ENCODE data around the gene TCP11.
A peak's percentile ranks its signal among the peaks of the same experiment; 100 is the strongest.
"Not testable (repeated sequence)": the region's sequence is repeated elsewhere in the genome, so short reads cannot be mapped to it uniquely, and the experiment has no call there.

The TCP11 gene

GRCh38 chr6:35146453-35146852 lies 5.3 kb upstream of the TCP11 start:
- peak; percentile 50 for DNase-seq (ENCODE audit: low spot score)

DNA sequence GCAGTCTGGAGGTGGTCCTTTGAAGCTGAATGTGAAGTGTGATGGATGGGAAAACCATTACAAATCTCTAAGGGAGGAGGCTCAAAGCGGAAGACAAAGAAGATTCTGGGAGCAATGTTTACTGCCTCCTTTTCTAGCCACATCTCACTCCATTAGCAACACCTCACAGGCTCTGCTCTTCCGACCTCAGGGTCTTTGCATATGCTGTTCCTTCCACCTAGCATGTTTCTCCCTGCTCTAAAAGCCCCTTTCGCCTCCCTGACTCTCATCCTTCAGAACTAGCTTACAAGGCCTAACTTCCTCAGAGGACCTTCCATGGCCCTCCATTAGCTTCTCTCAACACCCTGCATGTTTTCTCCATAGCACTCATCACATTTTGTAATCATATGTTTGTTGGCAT lies 4.6 kb upstream of the TCP11 start:
- no peak for DNase-seq (ENCODE audit: low spot score)

- DNase-seq (ENCODE audit: low spot score): no peak
Measured at GRCh38 chr6:35142588-35143569, 1.7 kb upstream of the TCP11 start.

DNA sequence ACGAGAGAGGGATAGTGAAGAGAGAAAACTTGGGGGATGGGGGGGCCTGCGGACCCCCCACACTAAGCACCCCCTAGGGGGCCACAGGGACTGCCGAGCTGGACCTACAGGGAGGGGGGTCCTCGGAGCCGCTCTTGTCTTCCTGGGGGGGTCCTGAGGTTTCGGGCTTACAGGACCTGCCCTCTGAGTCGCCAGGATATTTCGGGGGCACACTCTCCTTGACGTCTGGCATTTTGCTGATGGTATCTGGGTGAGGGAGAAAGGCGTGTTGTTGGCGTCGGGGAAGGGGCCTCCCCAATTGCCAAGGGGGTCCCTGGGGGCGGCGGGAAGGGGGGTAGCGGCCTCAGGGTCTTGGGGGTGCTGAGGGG lies 516 bp downstream of the TCP11 start:
- no peak for DNase-seq (ENCODE audit: low spot score)

- DNase-seq (ENCODE audit: low spot score): peak; percentile 63
Measured at GRCh38 chr6:35139924-35140638, 1.1 kb downstream of the TCP11 start.

GRCh38 chr6:35139470-35139869 lies 1.7 kb downstream of the TCP11 start:
- no peak for DNase-seq (ENCODE audit: low spot score)

DNA sequence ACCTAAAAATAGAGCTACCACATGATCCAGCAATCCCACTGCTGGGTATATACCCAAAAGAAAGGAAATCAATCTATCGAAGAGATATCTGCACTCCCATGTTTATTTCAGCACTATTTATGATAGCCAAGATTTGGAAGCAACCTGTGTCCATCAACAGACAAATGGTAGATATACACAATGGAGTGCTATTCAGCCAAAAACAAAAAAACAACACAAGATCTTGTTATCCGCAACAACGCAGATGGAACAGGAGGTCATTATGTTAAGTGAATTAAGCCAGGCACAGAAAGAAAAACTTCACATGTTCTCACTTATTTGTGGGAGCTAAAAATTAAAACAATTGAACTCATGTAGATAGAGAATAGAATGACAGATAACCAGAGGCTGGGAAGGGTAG lies 2.9 kb downstream of the TCP11 start:
- DNase-seq (ENCODE audit: low spot score): not testable (repeated sequence)

- no peak for DNase-seq (ENCODE audit: low spot score)
Measured at GRCh38 chr6:35136185-35136584, 5.0 kb downstream of the TCP11 start.

DNA sequence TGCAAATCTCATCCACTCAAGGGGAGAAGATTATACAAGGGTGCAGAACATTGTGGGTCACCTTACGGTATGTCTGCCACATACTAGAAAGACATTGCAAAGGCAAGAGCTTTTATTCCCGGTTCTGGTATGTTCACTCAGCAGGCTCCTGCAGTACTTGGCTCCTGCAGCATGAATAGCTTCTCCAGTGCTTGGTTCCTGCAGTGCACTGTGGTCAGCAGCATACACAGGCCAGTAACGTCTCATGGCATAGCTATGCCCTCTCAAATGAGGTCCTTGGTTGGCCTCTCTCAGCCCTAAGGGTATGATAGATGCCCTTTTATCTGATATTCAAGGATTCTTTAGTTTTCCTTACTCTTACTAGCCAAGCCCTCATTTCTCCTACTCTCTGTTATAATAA lies 12.6 kb downstream of the TCP11 start:
- DNase-seq (ENCODE audit: low spot score): no peak

- DNase-seq (ENCODE audit: low spot score): no peak
Measured at GRCh38 chr6:35128042-35128441, 13.1 kb downstream of the TCP11 start.

DNA sequence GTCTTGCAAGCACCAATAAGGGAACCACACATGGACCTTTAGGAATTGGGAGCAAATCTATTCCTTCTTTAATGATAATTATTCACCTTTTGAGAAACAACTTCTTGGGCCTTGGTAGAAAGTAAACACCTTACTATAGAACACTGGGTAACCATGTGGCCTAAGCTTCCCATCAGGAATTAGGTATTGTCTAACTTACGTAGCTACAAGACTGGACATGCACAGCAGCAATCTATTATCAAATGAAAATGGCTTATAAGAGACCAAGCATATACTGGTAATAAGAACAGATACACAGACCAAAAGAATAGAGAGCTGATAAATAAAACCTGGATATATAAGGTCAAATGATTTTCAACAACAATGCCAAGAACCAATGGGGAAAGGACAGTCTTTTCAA lies 16.8 kb downstream of the TCP11 start:
- no peak for DNase-seq (ENCODE audit: low spot score)

GRCh38 chr6:35120746-35121145 lies 20.4 kb downstream of the TCP11 start:
- no peak for DNase-seq (ENCODE audit: low spot score)

GRCh38 chr6:35108309-35108885 lies 32.7 kb downstream of the TCP11 start:
- no peak for DNase-seq (ENCODE audit: low spot score)

DNA sequence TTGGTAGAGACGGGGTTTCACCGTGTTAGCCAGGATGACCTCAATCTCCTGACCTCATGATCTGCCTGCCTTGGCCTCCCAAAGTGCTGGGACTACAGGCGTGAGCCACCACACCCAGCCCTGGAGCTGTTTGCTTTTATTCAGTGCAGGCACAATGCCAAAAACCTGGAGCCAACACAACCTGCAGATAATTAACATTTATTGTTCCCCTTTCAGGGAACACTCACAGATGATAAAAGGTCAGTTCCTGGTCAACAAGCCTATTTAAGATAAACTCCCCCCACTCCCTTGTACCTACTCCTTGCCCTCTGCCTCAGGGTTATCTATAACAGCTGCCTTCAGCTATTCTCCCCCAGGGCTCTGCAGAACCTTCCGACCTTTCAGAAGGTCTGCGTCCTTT lies 33.4 kb downstream of the TCP11 start:
- DNase-seq (ENCODE audit: low spot score): not testable (repeated sequence)

DNA sequence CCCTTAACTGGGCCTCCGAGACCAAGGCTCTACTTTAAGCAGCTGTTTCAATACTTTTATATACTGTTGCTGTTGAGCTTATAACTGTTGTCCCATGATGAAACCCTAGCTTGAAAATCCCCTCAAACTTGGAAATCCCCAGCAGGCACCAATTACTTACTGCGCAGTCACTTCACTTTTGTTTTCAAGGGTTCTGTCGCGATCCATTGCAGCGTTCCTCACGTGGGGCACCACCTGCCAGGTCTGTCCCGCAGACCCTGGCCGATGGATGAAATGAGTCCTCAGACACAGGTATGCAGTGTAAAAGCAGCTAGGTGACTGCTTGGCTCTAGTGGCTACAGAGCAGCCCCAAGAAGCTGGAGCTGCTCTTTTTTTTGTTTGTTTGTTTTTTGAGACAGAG lies 33.9 kb downstream of the TCP11 start:
- DNase-seq (ENCODE audit: low spot score): peak; percentile 3

GRCh38 chr6:35106061-35106460 lies 35.1 kb downstream of the TCP11 start:
- not testable (repeated sequence) for DNase-seq (ENCODE audit: low spot score)

- DNase-seq (ENCODE audit: low spot score): no peak
Measured at GRCh38 chr6:35105078-35105477, 36.1 kb downstream of the TCP11 start.

DNA sequence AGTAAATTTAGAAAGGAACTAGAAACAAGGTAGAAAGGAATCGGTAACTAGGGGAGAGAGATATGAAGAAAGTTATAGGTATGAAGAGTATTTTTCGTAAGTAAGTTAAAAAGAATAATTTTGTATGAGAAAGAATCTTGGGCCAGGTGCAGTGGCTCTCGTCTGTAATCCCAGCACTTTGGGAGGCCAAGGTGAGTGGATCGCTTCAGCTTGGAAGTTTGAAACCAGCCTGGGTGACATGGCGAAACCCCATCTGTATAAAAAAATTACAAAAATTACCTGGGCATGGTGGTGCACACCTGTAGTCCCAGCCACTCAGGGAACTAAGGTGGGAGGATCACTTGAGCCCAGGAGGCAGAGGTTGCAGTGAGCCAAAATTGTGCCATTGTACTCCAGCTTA lies 42.0 kb downstream of the TCP11 start:
- no peak for DNase-seq (ENCODE audit: low spot score)

- no peak for DNase-seq (ENCODE audit: low spot score)
Measured at GRCh38 chr6:35096129-35096862, 44.8 kb downstream of the TCP11 start.

DNA sequence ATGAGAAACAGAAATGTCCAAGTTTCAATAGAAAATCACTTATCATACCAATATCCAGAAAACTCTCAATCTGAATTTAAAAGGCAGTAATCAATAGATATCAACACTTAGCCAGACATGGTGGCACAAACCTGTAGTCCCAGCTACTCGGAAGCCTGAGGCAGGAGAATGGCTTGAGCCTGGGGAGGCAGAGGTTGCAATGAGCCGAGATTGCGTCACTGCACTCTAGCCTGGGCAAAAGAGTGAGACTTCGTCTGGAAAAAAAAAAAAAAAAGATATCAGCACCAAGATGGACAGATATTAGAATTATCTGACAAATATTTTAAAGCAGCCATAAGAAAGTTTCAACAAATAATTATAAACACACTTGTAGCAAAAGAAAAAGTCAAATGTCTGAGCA lies 47.0 kb downstream of the TCP11 start:
- DNase-seq (ENCODE audit: low spot score): no peak

DNA sequence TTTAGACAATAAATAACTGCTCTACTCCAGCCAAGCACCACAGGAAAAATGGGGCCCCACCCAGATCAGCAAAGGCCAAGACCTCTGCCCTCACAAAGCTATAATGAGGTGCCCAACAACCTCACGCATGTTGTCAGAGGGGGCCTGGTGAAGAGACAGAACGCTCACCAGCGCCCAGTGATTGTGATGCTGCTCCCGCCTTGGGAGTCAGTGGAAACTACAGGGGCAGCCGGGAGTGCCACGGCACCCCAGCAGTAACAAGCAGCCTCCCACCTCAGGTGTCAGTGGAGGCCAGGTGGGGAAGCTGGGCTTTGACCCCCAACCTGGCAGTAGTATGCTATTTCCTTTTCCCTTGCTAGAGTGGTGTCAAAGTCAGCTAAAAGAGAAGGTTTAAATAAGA lies 47.4 kb downstream of the TCP11 start:
- no peak for DNase-seq (ENCODE audit: low spot score)

DNA sequence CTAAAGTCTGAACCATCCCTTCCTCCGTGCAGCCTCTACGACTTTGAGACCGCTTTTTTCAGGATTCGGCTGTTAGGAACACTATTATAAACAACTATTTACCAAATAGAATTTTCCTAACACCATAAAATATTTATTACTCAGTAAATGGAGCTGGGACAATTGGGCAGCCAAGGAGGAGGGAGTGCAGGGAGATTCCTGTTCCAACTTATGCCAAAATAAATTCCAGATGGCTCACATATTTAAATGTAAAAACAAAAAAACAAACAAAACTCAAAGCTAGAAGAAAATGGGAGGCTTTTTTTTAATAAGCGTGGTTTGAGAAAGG lies 48.1 kb downstream of the TCP11 start:
- DNase-seq (ENCODE audit: low spot score): no peak

Measured in activated CD4-positive, alpha-beta T cell treated with anti-CD3 and anti-CD28 coated beads, Interleukin-2, Interleukin-4, amounts not matched to agents 100 ng/mL and 50 ng/mL, durations not matched to agents 16 hours and 8 hours (primary cell).